ENCODE results near the gene C19orf67.

C19orf67 gene

GRCh38 chr19:14081797-14082674 lies 3.5 kb downstream of the C19orf67 start:
- no peak for DNase-seq (ENCODE audit: low spot score)

- DNase-seq (ENCODE audit: low spot score) = peak; percentile 98
Measured at GRCh38 chr19:14080887-14081796, 4.4 kb downstream of the C19orf67 start.

DNA sequence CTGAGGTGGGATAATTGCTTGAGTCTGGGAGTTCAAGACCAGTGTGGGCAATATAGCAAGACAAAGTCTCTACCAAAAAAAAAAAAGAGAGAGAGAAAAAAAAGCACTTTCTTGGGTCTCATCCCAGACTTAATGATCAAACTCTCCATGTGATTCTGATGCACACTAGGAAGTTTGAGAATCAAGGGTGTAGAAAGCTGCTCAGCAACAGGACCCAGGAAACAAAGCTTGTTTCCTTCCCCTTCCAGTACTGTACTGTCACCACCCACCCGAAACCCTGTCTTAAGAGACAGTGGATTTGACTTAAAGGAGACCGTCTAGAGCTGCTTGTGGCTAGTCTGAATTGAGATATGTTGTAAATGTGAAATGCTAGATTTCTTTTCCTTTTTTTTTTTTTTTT lies 7.2 kb downstream of the C19orf67 start:
- no peak for DNase-seq (ENCODE audit: low spot score)

DNA sequence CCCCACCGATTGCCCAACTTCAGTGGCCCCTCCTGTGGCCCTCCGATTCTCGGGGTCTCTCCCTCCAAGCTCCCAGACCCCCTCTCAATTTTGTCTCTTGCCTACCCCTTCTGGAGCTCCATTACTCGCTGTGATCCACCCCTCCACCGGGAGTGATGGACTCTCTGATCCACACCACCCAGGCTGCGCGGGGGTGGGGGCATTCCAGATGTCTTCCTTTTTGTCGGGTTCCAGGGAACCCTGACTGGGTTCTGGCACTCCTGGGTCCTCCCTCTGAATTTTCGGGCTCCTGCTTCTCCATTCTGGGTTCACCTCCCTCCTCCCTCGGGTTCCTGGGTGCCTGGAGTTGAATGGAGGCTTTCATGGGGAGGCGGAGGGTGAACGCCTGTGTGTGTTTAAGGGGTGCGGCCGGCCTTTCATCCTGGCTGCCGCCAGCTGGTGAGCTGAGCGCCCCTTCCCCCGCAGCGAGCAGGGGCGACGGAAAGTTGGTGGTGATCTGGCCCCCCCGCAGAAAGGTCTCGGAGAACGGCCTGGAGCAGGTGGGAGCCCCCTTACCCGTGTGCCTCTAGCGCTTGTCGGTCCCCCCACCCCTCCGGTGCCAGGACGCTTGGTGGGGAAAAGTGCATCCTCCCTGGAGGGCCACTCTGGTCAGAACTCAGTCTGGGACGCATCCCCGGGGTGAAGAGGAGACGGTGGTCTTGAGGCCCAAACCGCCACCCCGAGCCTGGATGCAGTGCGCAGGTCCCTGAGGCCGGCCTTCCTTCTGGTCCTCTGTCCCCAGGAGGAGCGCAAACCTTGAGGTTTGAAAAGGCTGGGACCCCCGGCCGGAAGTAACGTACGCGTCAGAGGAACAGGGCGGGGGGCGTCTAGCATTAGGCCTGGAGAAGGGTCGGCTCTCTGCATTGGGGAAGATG lies 11.4 kb downstream of the C19orf67 start:
- no peak for DNase-seq (ENCODE audit: low spot score)

- peak; percentile 82 for DNase-seq (ENCODE audit: low spot score)
Measured at GRCh38 chr19:14073261-14073924, 12.2 kb downstream of the C19orf67 start.

DNA sequence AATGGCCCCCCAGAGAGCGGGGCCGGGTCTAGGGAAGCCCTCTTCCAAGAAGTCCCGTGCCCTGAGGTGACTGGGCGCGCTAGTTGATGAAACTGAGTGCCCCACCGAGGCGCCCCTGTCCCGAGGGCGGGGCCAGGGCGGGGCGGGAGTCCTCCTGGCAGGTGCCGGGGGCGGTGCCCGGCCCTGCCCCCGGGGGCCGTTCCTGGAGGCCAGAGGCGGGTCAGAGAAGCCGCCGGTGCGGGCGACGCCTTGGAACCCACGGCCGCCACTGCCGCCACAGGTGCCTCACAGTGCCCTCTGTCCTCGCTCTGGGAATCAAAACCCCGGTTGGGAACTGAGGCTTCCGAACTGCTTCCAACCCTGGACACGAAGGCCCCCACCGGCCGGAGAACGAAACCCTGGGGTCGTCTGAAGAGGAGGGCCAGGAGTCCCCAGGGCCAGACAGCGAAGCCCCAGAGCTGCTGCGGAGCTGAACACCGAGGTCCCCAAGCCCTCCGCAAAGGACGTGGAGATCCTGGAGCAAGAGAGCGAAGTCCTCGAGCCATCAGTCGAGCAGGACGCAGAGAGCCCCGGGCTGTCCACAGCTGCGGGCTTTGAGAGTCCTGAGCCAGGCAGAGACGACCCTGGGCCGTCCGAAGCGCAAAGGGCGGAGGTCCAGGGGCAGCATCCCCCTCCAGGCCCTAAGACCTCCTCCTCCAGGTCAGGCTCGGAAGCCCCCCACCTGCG lies 12.9 kb downstream of the C19orf67 start, which contains the start of gene MISP3:
Gene MISP3, plus strand, starts transcription at position 252 of the 726 bp plus-strand sequence. CDS start 524 bp downstream, outside the sequence.
- peak; percentile 72 for DNase-seq (ENCODE audit: low spot score)

GRCh38 chr19:14070268-14071050 lies 15.1 kb downstream of the C19orf67 start:
- no peak for DNase-seq (ENCODE audit: low spot score)

- DNase-seq (ENCODE audit: low spot score) = no peak
Measured at GRCh38 chr19:14066134-14066533, 19.4 kb downstream of the C19orf67 start.

GRCh38 chr19:14063105-14063504 lies 22.5 kb downstream of the C19orf67 start:
- DNase-seq (ENCODE audit: low spot score) = no peak

GRCh38 chr19:14062558-14062855 lies 23.1 kb downstream of the C19orf67 start:
- no peak for DNase-seq (ENCODE audit: low spot score)

- no peak for DNase-seq (ENCODE audit: low spot score)
Measured at GRCh38 chr19:14061751-14062557, 23.6 kb downstream of the C19orf67 start, which contains the start of gene PALM3. PALM3 (minus strand) TSS chr19:14062076; CDS start chr19:14061980, 96 bp downstream.

DNA sequence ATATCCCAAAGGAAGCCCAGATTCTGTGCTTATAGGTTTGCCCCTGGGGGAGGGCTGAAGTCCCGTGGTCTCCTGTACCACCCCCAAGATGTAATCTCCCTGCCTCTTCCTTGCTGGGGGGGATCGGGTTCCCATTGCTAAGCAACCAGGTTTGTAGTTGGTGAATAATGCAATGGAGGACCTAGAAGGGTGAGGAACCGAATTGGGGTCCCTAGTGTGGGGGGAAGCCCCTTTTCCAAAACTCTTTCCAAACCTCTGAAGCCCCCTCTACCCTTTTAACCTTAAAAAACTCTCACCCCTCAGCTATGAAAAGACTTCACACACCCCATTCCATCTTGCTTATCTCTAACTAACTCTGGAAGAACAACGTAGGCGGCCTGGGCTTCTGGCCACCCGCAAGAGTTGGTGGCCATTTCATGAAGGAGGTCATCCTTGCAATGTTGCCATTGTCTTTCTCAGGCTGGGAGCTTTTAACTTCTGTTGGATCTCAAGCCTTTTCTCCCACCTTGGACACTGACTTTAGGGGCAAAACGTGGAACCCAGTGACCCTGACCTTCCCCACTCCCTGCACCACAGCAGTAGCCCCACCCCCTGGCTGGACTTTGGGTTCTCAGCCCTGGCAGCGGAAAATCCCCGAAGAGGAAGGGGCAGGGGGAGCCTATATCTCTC lies 24.4 kb downstream of the C19orf67 start:
- DNase-seq (ENCODE audit: low spot score) = no peak

DNA sequence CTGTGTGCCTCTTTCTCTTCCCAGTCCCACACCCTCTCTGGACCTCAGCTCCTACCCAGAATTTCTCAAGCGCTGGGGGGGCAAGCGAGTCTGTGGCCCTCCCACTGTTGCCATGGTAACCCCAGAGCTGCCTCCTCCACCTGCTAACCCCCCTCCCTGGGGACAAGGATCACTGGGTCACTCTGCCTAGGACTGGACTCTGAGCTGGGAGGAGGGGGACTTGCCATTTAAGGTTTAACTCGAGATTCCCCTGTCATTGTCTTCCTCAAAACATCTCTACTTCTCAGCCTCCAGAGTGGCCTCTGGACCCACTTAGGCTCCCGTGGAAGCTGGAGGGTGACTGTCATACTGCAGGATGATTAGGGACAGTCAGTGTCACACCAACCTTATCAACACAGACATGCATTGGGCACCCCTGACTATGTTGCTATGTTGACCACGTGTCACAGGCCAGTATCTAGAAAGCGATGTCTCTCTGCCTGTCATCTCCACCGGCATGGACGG lies 25.9 kb downstream of the C19orf67 start:
- no peak for DNase-seq (ENCODE audit: low spot score)

- DNase-seq (ENCODE audit: low spot score) = no peak
Measured at GRCh38 chr19:14059093-14059480, 26.5 kb downstream of the C19orf67 start.

DNA sequence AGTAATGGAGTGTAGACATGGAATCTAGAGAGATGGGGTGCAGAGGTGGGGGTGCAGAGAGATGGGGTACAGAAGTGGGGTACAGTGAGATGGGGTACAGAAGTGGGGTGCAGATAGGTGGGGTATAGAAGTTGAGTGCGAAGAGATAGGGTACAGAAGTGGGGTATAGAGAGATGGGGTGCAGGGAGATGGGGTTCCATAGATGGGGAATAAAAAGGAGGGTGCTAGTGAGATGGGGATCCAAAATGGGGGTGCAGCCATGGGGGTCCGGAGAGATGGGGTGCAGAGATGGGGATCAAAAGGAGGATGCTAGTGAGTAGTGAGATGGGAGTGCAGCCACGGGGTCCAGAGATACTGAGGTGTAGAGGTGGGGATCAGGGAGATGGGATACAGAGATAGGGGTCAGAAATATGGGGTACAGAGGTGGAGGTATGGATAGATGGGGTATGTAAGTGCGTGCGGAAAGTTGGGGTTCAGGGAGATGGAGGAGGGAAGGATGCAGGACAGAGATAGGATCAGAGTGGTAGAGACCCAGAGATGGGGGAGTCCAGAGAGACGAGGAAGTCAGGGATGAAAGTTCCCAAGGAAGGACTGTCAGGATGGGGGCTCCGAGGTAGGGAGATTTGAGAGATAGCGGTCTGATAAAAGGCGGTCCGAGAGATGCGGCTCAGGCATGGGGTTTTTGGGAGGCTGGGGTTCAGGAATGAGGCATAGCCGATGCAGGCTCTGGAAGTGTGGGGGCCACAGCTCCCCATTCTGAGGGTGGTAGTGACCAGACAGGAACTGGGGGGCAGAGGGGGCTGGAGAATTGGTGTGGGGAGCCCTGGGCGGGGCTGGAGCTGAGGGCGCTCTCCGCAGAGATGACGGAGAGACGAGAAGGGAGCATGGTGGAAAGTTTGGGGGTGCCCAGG lies 27.1 kb downstream of the C19orf67 start:
- DNase-seq (ENCODE audit: low spot score) = no peak

- no peak for DNase-seq (ENCODE audit: low spot score)
Measured at GRCh38 chr19:14056741-14057356, 28.7 kb downstream of the C19orf67 start.

Measured in ecto neural progenitor cell (in vitro differentiated cells).